ENCODE results near the gene AMOTL1. TPM values are rescaled to one million over a fixed set of nuclear protein-coding genes. Genes with fewer than 3 reads are reported as not detected.

Gene AMOTL1
- total and polyA plus RNA-seq, 2 donors (not counting 3 experiments of a cell fraction or from before 2014, with no cell fraction given), result 12.5 to 37.8 TPM

DNA sequence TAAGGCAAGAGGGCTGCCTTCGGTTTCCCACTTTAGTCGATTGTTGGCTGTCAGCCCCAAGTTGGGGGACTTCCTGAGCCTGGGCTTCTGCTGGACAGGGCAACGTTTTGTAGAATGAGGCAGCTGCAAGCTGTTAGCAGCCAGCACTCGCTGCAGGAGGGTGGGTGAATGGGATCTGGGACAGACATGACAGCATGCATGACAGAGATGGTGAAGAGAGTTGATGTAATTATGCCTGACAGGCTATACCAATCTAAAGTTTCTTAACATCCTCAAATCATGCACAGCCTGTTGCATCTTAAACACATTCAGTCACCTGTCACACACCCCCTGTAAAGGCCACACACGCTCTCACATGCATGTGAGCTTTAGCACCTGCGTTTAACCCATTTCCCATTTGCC is 156.0 kb downstream of the AMOTL1 start:
- no peak overlapping the region for H3K4me2 ChIP-seq (ENCODE audit: insufficient read depth, low read length)

DNA sequence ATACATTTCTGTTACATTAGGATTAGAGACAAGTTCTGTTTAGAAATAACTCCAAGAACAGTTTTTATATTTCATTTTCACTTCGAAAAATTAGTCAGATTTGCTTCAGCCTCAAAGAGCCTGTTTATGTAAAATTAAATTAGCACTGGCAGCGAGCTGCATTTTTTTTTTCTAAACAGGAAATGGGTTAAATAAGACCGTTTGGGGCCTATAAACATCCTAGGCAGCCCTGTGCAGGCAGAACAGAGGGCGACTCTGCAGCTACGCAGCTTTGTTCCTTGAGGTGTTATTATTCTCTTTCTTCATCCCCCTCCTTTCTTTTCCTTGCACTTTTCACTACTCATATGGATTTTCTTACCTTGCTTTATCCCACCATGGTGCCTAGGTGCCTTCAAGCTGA is 156.5 kb downstream of the AMOTL1 start:
- Histone ChIP-seq H3K27ac (ENCODE audit: insufficient read depth, low read depth, low read length) (no peak overlapping the region), H3K79me2 (ENCODE audit: control insufficient read depth, insufficient read depth, low read length) (no peaks in the 10 kb centered on the region), H3K27me3 (ENCODE audit: control insufficient read depth in 2 of 2, insufficient read depth in 2 of 2, low read length in 2 of 2) (no peaks in the 10 kb centered on the region), H4K20me1 (replicated peaks; ENCODE audit: control insufficient read depth, extremely low read depth, insufficient read depth, low read length) (no peaks in the 10 kb centered on the region), H3K36me3 (ENCODE audit: control insufficient read depth in 2 of 2, extremely low read depth in 1 of 2, insufficient read depth in 2 of 2, low read length in 2 of 2) (no peaks in the 10 kb centered on the region), H2AFZ (ENCODE audit: low read depth, low read length) (peak overlapping the region; percentile 36), H3K4me1 (ENCODE audit: control insufficient read depth, extremely low read depth, insufficient read depth, low read length) (peaks cover 39% of the 10 kb centered on the region), H3K4me3 (replicated peaks in 1 of 3; ENCODE audit: insufficient read depth in 1 of 3, low read depth in 1 of 3, low read length in 3 of 3) (no peak overlapping the region), H3K9ac (replicated peaks; ENCODE audit: extremely low read depth, insufficient read depth, low read length) (no peak overlapping the region), H3K9me3 (replicated peaks; ENCODE audit: control insufficient read depth, insufficient read depth, low read length) (no peaks in the 10 kb centered on the region), H3K4me2 (ENCODE audit: insufficient read depth, low read length) (no peak overlapping the region), H3K9me1 (replicated peaks; ENCODE audit: control insufficient read depth, extremely low read depth, insufficient read depth, low read length) (no peaks in the 10 kb centered on the region)
- CTCF ChIA-PET, result interaction anchor here (0.7 to 1.9 kb wide), 4 partner anchors 9 to 302 kb away, joined by 3 to 7 read pairs (median 3); no protein-coding TSS in a partner anchor
- TF ChIP-seq POLR2AphosphoS5 (IDR thresholded peaks at IDR 0.05; ENCODE audit: insufficient read depth, low read depth, low read length) (no peak), EZH2 (IDR thresholded peaks at IDR 0.05; ENCODE audit: borderline replicate concordance, low read depth, low read length, severe bottlenecking) (no peak), GATA2 (IDR thresholded peaks at IDR 0.05; ENCODE audit: insufficient read depth, insufficient read length, low read depth, low read length) (no peak), POLR2A (IDR thresholded peaks at IDR 0.05; ENCODE audit: low read depth, low read length) (no peak), JUN (IDR thresholded peaks at IDR 0.05; ENCODE audit: borderline replicate concordance, insufficient read depth, insufficient read length, low read depth) (no peak), MYC (IDR thresholded peaks at IDR 0.05; ENCODE audit: low read depth, low read length) (no peak), FOS (IDR thresholded peaks at IDR 0.05; ENCODE audit: borderline replicate concordance, insufficient read depth, low read length) (no peak)
- TF ChIP-seq, protein P1, sequence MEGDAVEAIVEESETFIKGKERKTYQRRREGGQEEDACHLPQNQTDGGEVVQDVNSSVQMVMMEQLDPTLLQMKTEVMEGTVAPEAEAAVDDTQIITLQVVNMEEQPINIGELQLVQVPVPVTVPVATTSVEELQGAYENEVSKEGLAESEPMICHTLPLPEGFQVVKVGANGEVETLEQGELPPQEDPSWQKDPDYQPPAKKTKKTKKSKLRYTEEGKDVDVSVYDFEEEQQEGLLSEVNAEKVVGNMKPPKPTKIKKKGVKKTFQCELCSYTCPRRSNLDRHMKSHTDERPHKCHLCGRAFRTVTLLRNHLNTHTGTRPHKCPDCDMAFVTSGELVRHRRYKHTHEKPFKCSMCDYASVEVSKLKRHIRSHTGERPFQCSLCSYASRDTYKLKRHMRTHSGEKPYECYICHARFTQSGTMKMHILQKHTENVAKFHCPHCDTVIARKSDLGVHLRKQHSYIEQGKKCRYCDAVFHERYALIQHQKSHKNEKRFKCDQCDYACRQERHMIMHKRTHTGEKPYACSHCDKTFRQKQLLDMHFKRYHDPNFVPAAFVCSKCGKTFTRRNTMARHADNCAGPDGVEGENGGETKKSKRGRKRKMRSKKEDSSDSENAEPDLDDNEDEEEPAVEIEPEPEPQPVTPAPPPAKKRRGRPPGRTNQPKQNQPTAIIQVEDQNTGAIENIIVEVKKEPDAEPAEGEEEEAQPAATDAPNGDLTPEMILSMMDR (IDR thresholded peaks at IDR 0.05; ENCODE audit: extremely low read depth in 1 of 2, insufficient read depth in 1 of 2, low read depth in 1 of 2, low read length in 2 of 2), result no peak
- TF ChIP-seq, protein P2, sequence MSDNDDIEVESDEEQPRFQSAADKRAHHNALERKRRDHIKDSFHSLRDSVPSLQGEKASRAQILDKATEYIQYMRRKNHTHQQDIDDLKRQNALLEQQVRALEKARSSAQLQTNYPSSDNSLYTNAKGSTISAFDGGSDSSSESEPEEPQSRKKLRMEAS (IDR thresholded peaks at IDR 0.05; ENCODE audit: insufficient read depth, insufficient read length), result no peak
- peak; percentile 28 for DNase-seq (ENCODE audit: low read depth, low spot score)
- no TSS peak for BruUV-seq (replicated peaks)
- dilution Hi-C loops (cut with MboI; ENCODE audit: extremely low pct_ligation_motif_present, low sequenced_read_pairs), result no loop called here
- FAIRE-seq, result peak; percentile 64
- intact Hi-C loops (cut with micrococcal nuclease), result loop anchor here (5.0 kb wide), 1 partner anchor 43 kb away; no protein-coding TSS in a partner anchor
- POLR2A ChIA-PET, result no interaction called here

More for the DNA sequence above, 156.0 kb downstream of the AMOTL1 start:
- no peaks in the 10 kb centered on the region for H4K20me1 ChIP-seq (replicated peaks; ENCODE audit: control insufficient read depth, extremely low read depth, insufficient read depth, low read length)
- H3K4me1 ChIP-seq (ENCODE audit: control insufficient read depth, extremely low read depth, insufficient read depth, low read length), result peaks cover 39% of the 10 kb centered on the region
- CTCF ChIA-PET, result interaction anchor here (0.7 to 1.9 kb wide), 4 partner anchors 10 to 301 kb away, joined by 3 to 7 read pairs (median 3); no protein-coding TSS in a partner anchor
- POLR2A ChIA-PET, result no interaction called here
- no peaks in the 10 kb centered on the region for H3K9me3 ChIP-seq (replicated peaks; ENCODE audit: control insufficient read depth, insufficient read depth, low read length)
- FAIRE-seq (no peak), DNase-seq (ENCODE audit: low read depth, low spot score) (peak; percentile 10)
- H3K4me3 ChIP-seq (replicated peaks in 1 of 3; ENCODE audit: insufficient read depth in 1 of 3, low read depth in 1 of 3, low read length in 3 of 3), result no peak overlapping the region
- dilution Hi-C loops (cut with MboI; ENCODE audit: extremely low pct_ligation_motif_present, low sequenced_read_pairs) (no loop called here), intact Hi-C loops (cut with micrococcal nuclease) (no loop called here)
- no peak overlapping the region for H2AFZ ChIP-seq (ENCODE audit: low read depth, low read length)
- TF ChIP-seq, protein P2 (IDR thresholded peaks at IDR 0.05; ENCODE audit: insufficient read depth, insufficient read length), result no peak
- TF ChIP-seq FOS (IDR thresholded peaks at IDR 0.05; ENCODE audit: borderline replicate concordance, insufficient read depth, low read length), result no peak
- no peak for TF ChIP-seq POLR2AphosphoS5 (IDR thresholded peaks at IDR 0.05; ENCODE audit: insufficient read depth, low read depth, low read length)
- no peaks in the 10 kb centered on the region for H3K27me3 ChIP-seq (ENCODE audit: control insufficient read depth in 2 of 2, insufficient read depth in 2 of 2, low read length in 2 of 2)
- H3K36me3 ChIP-seq (ENCODE audit: control insufficient read depth in 2 of 2, extremely low read depth in 1 of 2, insufficient read depth in 2 of 2, low read length in 2 of 2), result no peaks in the 10 kb centered on the region
- BruUV-seq (replicated peaks), result no TSS peak
- H3K9me1 ChIP-seq (replicated peaks; ENCODE audit: control insufficient read depth, extremely low read depth, insufficient read depth, low read length), result no peaks in the 10 kb centered on the region
- H3K9ac ChIP-seq (replicated peaks; ENCODE audit: extremely low read depth, insufficient read depth, low read length), result no peak overlapping the region
- H3K79me2 ChIP-seq (ENCODE audit: control insufficient read depth, insufficient read depth, low read length), result no peaks in the 10 kb centered on the region
- H3K27ac ChIP-seq (ENCODE audit: insufficient read depth, low read depth, low read length), result no peak overlapping the region

All from endothelial cell of umbilical vein (primary cell).